Thoracic aorta (tissue), 2 donors: ENCODE results near the gene TMEM54. TPM values are rescaled to one million over a fixed set of nuclear protein-coding genes. Genes with fewer than 3 reads are reported as not detected.

Source experiments
- ATAC-seq: fragments of 150-250 bp; one replicate; pipeline ENCODE4 v1.8.0; 2017; ENCODE audit warnings: low read depth; ENCODE audit not compliant: insufficient number of reproducible peaks, low FRiP score
- DNase-seq: peaks from one replicate; pipeline ENCODE4 v3.0.0-alpha.2; 2020; ENCODE audit warnings: low spot score
- H3K27ac ChIP-seq, 2 donors: fragments of 200-600 bp; sonication (generic); 1 replicate in 1 of 2; 2 replicates in 1 of 2; pipeline ENCODE4 v1.5.1; 2016; ENCODE audit warnings: mild to moderate bottlenecking in 2 of 2, moderate library complexity in 2 of 2
- H3K27me3 ChIP-seq: fragments of 200-600 bp; sonication (generic); replicated peaks from 2 replicates; pipeline ENCODE4 v1.6.0; 2016; ENCODE audit warnings: mild to moderate bottlenecking; ENCODE audit not compliant: insufficient read depth
- H3K36me3 ChIP-seq: fragments of 200-600 bp; sonication (generic); one replicate; pipeline ENCODE4 v1.5.1; 2016
- H3K4me1 ChIP-seq, 2 donors: fragments of 200-600 bp; sonication (generic); 1 replicate in 1 of 2; 2 replicates in 1 of 2; pipeline versions ENCODE4 v1.5.1 to v1.6.0; 2016; ENCODE audit warnings: low read depth in 2 of 2, mild to moderate bottlenecking in 1 of 2; ENCODE audit not compliant: control insufficient read depth in 1 of 2
- H3K4me3 ChIP-seq: fragments of 200-600 bp; sonication (generic); 2 replicates; pipeline ENCODE4 v1.5.1; 2016; ENCODE audit warnings: mild to moderate bottlenecking
- H3K9me3 ChIP-seq: fragments of 200-600 bp; sonication (generic); 2 replicates; pipeline ENCODE4 v1.5.1; 2016
- total RNA-seq, 2 donors: library from RNA; depleted of rRNA; stranded (reverse); fragments of >200 nt; gene quantifications; one replicate each; pipeline versions ENCODE4 v1.1.0 to v1.2.3, GENCODE V29; 2016
- TF ChIP-seq, protein P1 (sequence below): fragments of 200-600 bp; sonication (generic); IDR thresholded peaks from one replicate; pipeline ENCODE4 v1.5.1; 2019; ENCODE audit warnings: antibody characterized with exemption

The TMEM54 gene
- total RNA-seq, 2 donors from 2014 or later, result 28.1 to 56.6 TPM

DNA sequence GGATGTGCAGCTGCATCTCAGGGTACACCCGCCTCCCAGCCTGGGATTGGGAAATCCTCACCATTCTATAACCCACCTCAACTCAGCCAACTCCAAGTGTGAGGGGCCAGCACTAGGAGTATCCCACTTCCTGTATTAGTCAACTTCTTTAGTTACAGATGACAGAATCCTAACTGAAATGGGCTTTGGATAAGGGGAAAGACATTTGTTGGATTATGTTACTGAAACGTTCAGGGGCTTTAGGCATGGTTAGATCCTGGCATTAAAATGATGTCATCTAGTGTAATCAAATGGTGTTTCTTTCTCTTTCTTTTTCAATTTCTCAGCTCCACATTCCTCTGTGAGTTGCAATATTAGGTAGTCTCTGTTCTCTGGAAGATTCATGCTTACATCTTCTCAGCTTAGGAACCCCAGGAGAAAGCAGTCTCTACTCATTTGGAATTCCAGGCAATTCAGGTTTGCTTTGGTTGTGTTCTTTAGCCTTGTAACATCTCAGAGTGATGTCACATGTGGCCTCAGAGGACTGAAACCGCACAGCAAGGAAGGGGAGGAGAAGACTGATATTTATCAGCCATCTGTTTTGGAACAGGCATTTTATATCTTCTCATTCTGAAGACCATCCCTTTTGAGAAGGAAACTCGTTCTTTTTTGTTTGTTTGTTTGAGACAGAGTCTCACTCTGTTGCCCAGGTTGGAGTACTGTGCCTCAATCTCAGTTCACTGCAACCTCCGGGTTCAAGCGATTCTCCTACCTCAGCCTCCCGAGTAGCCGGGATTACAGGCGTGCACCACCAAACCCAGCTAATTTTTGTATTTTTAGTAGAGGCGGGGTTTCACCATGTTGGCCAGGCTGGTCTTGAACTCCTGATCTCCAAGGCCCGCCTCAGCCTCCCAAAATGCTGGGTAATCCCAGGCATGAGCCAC, 18.9 kb upstream of the TMEM54 start:
- DNase-seq, result no peak
- TF ChIP-seq, protein P1, sequence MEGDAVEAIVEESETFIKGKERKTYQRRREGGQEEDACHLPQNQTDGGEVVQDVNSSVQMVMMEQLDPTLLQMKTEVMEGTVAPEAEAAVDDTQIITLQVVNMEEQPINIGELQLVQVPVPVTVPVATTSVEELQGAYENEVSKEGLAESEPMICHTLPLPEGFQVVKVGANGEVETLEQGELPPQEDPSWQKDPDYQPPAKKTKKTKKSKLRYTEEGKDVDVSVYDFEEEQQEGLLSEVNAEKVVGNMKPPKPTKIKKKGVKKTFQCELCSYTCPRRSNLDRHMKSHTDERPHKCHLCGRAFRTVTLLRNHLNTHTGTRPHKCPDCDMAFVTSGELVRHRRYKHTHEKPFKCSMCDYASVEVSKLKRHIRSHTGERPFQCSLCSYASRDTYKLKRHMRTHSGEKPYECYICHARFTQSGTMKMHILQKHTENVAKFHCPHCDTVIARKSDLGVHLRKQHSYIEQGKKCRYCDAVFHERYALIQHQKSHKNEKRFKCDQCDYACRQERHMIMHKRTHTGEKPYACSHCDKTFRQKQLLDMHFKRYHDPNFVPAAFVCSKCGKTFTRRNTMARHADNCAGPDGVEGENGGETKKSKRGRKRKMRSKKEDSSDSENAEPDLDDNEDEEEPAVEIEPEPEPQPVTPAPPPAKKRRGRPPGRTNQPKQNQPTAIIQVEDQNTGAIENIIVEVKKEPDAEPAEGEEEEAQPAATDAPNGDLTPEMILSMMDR, result no peak

DNA sequence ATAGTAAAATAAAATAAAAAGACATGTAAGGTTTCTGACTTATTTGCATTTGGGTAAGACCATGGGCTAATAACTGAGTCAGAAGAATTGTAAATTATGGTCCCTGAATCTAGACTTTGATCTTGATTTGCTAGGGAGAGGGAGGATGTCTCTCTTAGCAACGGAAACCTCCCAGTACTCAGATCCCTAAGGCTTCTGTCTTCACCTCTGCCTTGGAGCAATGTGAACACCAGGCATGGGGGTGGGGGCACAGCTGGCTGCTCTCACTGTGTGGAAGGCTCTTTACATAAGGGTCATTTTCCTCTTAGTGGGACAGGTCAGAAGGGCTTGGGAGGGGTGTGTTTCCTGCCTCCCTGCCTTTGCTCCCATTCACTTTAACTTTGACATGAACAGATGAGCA, 17.0 kb upstream of the TMEM54 start:
- Histone ChIP-seq H3K27me3 (no peaks in the 10 kb centered on the region), H3K36me3 (no peaks in the 10 kb centered on the region), H3K4me3 (no peak overlapping the region), H3K27ac (no peak overlapping the region), H3K9me3 (no peaks in the 10 kb centered on the region), H3K4me1 (peaks cover 0 to 12% of the 10 kb centered on the region in 2 donors)
- DNase-seq (no peak), ATAC-seq (no peak)
- TF ChIP-seq, protein P1, result no peak

More for the DNA sequence above, 18.9 kb upstream of the TMEM54 start:
- H3K4me1 ChIP-seq, result peaks cover 0 to 12% of the 10 kb centered on the region in 2 donors
- no peak overlapping the region for H3K4me3 ChIP-seq
- no peaks in the 10 kb centered on the region for H3K27me3 ChIP-seq
- no peaks in the 10 kb centered on the region for H3K36me3 ChIP-seq
- H3K27ac ChIP-seq, result no peak overlapping the region
- no peak for ATAC-seq
- H3K9me3 ChIP-seq, result no peaks in the 10 kb centered on the region

DNA sequence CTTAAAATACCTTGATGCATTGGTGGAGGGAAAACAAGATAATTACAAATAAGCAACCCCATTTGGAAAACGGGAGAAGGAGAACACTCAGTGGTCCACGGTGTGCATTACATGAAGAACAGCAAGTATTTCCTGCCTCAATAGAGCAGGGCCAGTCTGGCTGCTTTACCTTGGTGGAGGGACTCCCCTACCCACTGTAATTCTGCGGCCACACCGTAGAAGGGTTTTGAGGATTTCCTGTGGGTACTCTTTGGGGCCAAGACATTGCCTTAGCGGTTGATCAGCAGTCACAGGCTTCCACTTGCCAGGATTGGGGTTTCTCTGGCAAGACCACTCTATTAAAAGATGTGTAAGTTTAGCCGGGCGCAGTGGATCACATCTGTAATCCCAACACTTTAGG, 16.3 kb upstream of the TMEM54 start:
- H3K36me3 ChIP-seq, result no peaks in the 10 kb centered on the region
- H3K9me3 ChIP-seq, result no peaks in the 10 kb centered on the region
- TF ChIP-seq, protein P1, result no peak
- no peak overlapping the region for H3K4me3 ChIP-seq
- ATAC-seq, result no peak
- H3K4me1 ChIP-seq, result peaks cover 0 to 12% of the 10 kb centered on the region in 2 donors
- H3K27ac ChIP-seq, result no peak overlapping the region
- no peaks in the 10 kb centered on the region for H3K27me3 ChIP-seq
- no peak for DNase-seq

DNA sequence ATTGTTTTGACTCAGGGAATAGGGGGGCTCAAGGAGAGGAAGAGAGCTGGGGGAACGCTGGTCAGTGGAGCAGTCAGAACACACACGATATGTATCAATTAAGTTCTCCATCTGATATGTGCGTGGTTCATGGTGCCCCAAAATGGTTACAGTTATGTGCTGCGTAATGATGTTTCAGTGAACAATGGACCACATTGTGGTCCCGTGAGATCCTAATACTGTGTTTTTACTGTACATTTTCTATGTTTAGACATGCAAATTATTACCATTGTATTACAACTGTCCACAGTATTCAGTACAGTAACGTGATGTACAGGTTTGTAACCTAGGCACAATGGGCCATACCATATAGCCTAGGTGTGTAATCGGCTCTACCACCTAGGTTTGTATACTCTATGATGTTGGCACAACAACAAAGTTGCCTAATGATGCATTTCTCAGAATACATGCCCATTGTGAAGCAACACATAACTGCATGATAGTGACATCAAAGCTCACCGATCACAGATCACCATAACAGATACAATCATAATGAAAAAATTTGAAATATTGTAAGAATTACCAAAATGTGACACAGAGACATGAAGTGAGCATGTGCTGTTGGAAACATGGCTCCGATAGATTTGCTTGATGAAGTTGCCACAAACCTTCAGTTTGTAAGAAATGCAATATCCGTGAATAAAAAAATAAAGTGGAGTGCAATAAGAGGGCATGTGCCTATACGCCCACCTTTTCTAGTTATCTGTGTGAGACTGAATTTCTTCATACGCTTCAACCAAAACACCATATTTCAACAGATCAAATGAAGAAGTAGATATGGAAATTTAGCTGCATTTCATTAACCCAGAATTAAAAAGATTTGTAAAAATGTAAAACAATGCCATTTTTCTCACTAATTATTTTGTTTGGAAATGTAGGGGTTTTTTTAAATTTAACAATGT, 14.8 kb upstream of the TMEM54 start:
- Histone ChIP-seq H3K4me3 (no peak overlapping the region), H3K36me3 (no peaks in the 10 kb centered on the region), H3K27ac (no peak overlapping the region), H3K9me3 (no peaks in the 10 kb centered on the region), H3K27me3 (no peaks in the 10 kb centered on the region), H3K4me1 (peaks cover 0 to 7% of the 10 kb centered on the region in 2 donors)
- no peak for DNase-seq
- no peak for ATAC-seq
- TF ChIP-seq, protein P1, result no peak

DNA sequence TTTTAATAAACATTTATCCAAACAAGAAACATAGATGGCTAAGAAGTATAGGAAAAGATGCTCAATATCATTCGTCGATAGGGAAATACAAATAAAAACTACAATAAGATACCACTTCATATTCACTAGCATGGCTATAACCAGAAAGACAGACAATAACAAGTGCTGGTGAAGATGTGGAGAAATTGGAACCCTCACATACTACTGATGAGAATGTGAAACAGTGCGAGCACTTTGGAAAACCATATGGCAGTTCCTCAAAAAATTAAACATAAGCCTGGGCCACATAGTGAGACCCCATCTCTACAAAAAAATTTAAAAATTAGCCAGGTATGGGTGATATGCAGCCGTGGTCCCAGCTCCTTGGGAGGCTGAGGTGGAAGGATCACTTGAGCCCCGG, 9.1 kb upstream of the TMEM54 start:
- Histone ChIP-seq H3K27me3 (no peaks in the 10 kb centered on the region), H3K4me1 (no peaks in the 10 kb centered on the region), H3K27ac (no peak overlapping the region), H3K36me3 (no peaks in the 10 kb centered on the region), H3K4me3 (no peak overlapping the region), H3K9me3 (no peaks in the 10 kb centered on the region)
- DNase-seq, result no peak
- TF ChIP-seq, protein P1, result no peak
- ATAC-seq, result no peak
